K562 (cell line): ENCODE results near the gene EPHA4. TPM values are rescaled to one million over a fixed set of nuclear protein-coding genes. Genes with fewer than 3 reads are reported as not detected.

Experiments
- ATAC-seq: fragments of 200-7000 bp; cut with Tn5 transposase; 3 replicates; pipeline ENCODE4 v1.9.1; 2020; ENCODE audit warnings: moderate library complexity
- BruUV-seq: library from RNA; stranded (reverse); fragments of 400-500 nt; replicated peaks from 2 replicates; lab custom pipeline; 2021; lab: Mats Ljungman, UMichigan
- CTCF ChIA-PET: fragments of 300-600 bp; formaldehyde crosslinking; extraction: SDS; loops from one replicate; lab custom pipeline; 2021; ENCODE audit warnings: low intra/inter-chr PET ratio; lab: Yijun Ruan, JAX
- POLR2A ChIA-PET: fragments of 300-600, 350-650 bp; sonication (Branson Sonifier 250); formaldehyde crosslinking; extraction: SDS; loops from one replicate; lab custom pipeline; 2021; ENCODE audit warnings: antibody characterized with exemption, inconsistent platforms; lab: Yijun Ruan, JAX
- DNase-seq, 4 experiments: peaks; one replicate each; pipeline versions ENCODE4 v3.0.0 to v3.0.0-alpha.2; 2011 to 2018; ENCODE audit warnings: low spot score in 3 of 4, mixed read lengths in 3 of 4; ENCODE audit errors: extremely low read depth in 1 of 4
- FAIRE-seq: peaks from 2 replicates; lab custom pipeline; 2011; peaks lifted over from hg19 to GRCh38; lab: Jason Lieb, UNC
- H2AFZ ChIP-seq: 2 replicates; pipeline ENCODE4 v1.6.0; 2011; ENCODE audit warnings: low read depth, low read length, control low read depth, inconsistent platforms
- H3K27ac ChIP-seq: fragments of 200-600 bp; 3 replicates; pipeline ENCODE4 v1.8.0; 2011; ENCODE audit warnings: low read depth, mild to moderate bottlenecking, control low read depth, inconsistent platforms, low read length, moderate library complexity, mixed read lengths; ENCODE audit errors: extremely low read depth
- H3K27me3 ChIP-seq, 2 experiments: fragments of 300-600 bp in 1 of 2; 2 replicates in 1 of 2; 3 replicates in 1 of 2; pipeline versions ENCODE4 v1.6.0 to v1.8.0; 2011; ENCODE audit warnings: inconsistent platforms in 2 of 2, low read length in 2 of 2, mild to moderate bottlenecking in 1 of 2, mixed read lengths in 1 of 2, moderate library complexity in 1 of 2; ENCODE audit not compliant: control insufficient read depth in 2 of 2, insufficient read depth in 2 of 2
- H3K36me3 ChIP-seq: fragments of 300-600 bp; 3 replicates; pipeline ENCODE4 v1.8.0; 2011; ENCODE audit warnings: mild to moderate bottlenecking, low read length, inconsistent platforms; ENCODE audit not compliant: control insufficient read depth, insufficient read depth
- H3K4me1 ChIP-seq, 2 experiments: fragments of 200-600 bp in 1 of 2; replicated peaks in 1 of 2; 2 replicates in 1 of 2; 3 replicates in 1 of 2; pipeline versions ENCODE4 v1.5.1 to v1.8.0; 2011; ENCODE audit warnings: inconsistent platforms in 2 of 2, low read length in 2 of 2, mild to moderate bottlenecking in 1 of 2, mixed read lengths in 1 of 2, moderate library complexity in 1 of 2; ENCODE audit not compliant: control insufficient read depth in 2 of 2, insufficient read depth in 2 of 2
- H3K4me2 ChIP-seq: 2 replicates; pipeline ENCODE4 v1.6.1; 2011; ENCODE audit warnings: low read length, control low read depth, inconsistent platforms, mixed read lengths; ENCODE audit not compliant: insufficient read depth
- H3K4me3 ChIP-seq: fragments of 200-600 bp; sonication (generic), shearing (Covaris generic); 2 replicates; pipeline ENCODE4 v1.5.1; 2016; ENCODE audit warnings: control low read depth, inconsistent platforms
- H3K79me2 ChIP-seq: fragments of 200-600 bp; 3 replicates; pipeline ENCODE4 v1.8.0; 2011; ENCODE audit warnings: low read length, inconsistent platforms; ENCODE audit not compliant: control insufficient read depth, insufficient read depth
- H3K9ac ChIP-seq, 2 experiments: 2 replicates each; pipeline versions ENCODE4 v1.6.0 to v1.6.1; 2011; ENCODE audit warnings: low read depth in 2 of 2, low read length in 2 of 2, control low read depth in 1 of 2, inconsistent platforms in 1 of 2, mild to moderate bottlenecking in 1 of 2, mixed read lengths in 1 of 2; ENCODE audit not compliant: insufficient read depth in 1 of 2
- H3K9me1 ChIP-seq: one replicate; pipeline ENCODE4 v1.6.0; 2011; ENCODE audit warnings: inconsistent platforms, mild to moderate bottlenecking, low read length, moderate library complexity; ENCODE audit not compliant: control insufficient read depth, insufficient read depth
- H3K9me3 ChIP-seq: replicated peaks from 2 replicates; pipeline ENCODE4 v1.5.1; 2011; ENCODE audit warnings: low read depth, low read length, inconsistent platforms; ENCODE audit not compliant: control insufficient read depth, insufficient read depth
- H4K20me1 ChIP-seq: replicated peaks from 2 replicates; pipeline ENCODE4 v1.6.1; 2011; ENCODE audit warnings: low read length, inconsistent platforms, mixed read lengths; ENCODE audit not compliant: control insufficient read depth, insufficient read depth
- BCL6 ChIP-seq: fragments of 250-450 bp; sonication (Bioruptor Pico); IDR thresholded peaks from 2 replicates; pipeline ENCODE4 v1.4.0; 2020
- CBX3 ChIP-seq, 2 experiments: IDR thresholded peaks; 1 replicate in 1 of 2; 2 replicates in 1 of 2; pipeline ENCODE4 v1.6.1; 2012; ENCODE audit warnings: inconsistent platforms in 2 of 2, low read length in 2 of 2, borderline replicate concordance in 1 of 2, control low read depth in 1 of 2
- CEBPZ ChIP-seq: fragments of 150-350 bp; IDR thresholded peaks from 2 replicates; pipeline ENCODE4 v1.6.1; 2014; ENCODE audit warnings: low read depth, mild to moderate bottlenecking, low read length, borderline replicate concordance
- CGGBP1 ChIP-seq: fragments of 250-450 bp; sonication (Bioruptor Pico); IDR thresholded peaks from 2 replicates; pipeline ENCODE4 v1.9.0; 2021; ENCODE audit warnings: mild to moderate bottlenecking
- ILK ChIP-seq: fragments of 450-650 bp; IDR thresholded peaks from 2 replicates; pipeline ENCODE4 v1.6.1; 2016; ENCODE audit warnings: missing genetic modification characterization, low read depth, mild to moderate bottlenecking, missing compliant biosample characterization, moderate library complexity, borderline replicate concordance
- RBM17 ChIP-seq: fragments of 200-400 bp; formaldehyde crosslinking; IDR thresholded peaks from 2 replicates; pipeline ENCODE4 v1.6.1; 2017; ENCODE audit warnings: low read depth, mild to moderate bottlenecking, low read length, borderline replicate concordance
- RERE ChIP-seq: sonication (generic); formaldehyde crosslinking; IDR thresholded peaks from 2 replicates; pipeline ENCODE4 v1.8.0; 2023; ENCODE audit warnings: missing genetic modification reagents, mild to moderate bottlenecking, borderline replicate concordance
- SIN3A ChIP-seq, 2 experiments: fragments of 150-350 bp in 1 of 2; IDR thresholded peaks; 2 replicates each; pipeline ENCODE4 v1.6.1; 2011 to 2016; ENCODE audit warnings: borderline replicate concordance in 2 of 2, low read depth in 2 of 2, low read length in 2 of 2, mild to moderate bottlenecking in 2 of 2, moderate library complexity in 2 of 2; ENCODE audit not compliant: control insufficient read depth in 1 of 2
- TCF7 ChIP-seq: sonication (generic); IDR thresholded peaks from 2 replicates; pipeline ENCODE4 v1.6.1; 2016; ENCODE audit warnings: antibody characterized with exemption, borderline replicate concordance
- ZFPM2 ChIP-seq: fragments of 250-450 bp; sonication (Bioruptor Pico); IDR thresholded peaks from 2 replicates; pipeline ENCODE4 v1.5.1; 2022; ENCODE audit warnings: mild to moderate bottlenecking
- ZNF134 ChIP-seq: fragments of 250-450 bp; sonication (Bioruptor Pico); conservative IDR thresholded peaks from 2 replicates; pipeline ENCODE4 v1.4.0; 2020
- WGBS: fragments of 100-300 bp; shearing (Covaris generic); methylation state at CpG from one replicate; pipeline ENCODE4 v1.1.6; 2016; ENCODE audit warnings: low coverage, mixed read lengths; ENCODE audit not compliant: insufficient coverage; ENCODE audit errors: missing lambda C conversion rate; 5-methylcytosine and 5-hydroxymethylcytosine counted together
- in situ Hi-C: fragments of 300-500 bp; cut with MboI; formaldehyde crosslinking; loops from 4 replicates; pipeline ENCODE4 v1.15.0; 2018; ENCODE audit warnings: inconsistent platforms, mixed read lengths
- intact Hi-C: fragments of 100-400 bp; cut with micrococcal nuclease; formaldehyde crosslinking; loops from 2 replicates; pipeline ENCODE4 v1.14.2; 2022
- polyA plus RNA-seq, 8 experiments: library from polyadenylated mRNA; depleted of rRNA in 4 of 8; stranded (reverse) in 5 of 8; unstranded in 3 of 8; fragments of >200 nt; fragmentation: Nextera tagmentation in 2 of 8; fragmentation: Illumina TruSeq in 1 of 8; extraction: Ambion mirVana in 2 of 8; extraction: Trizol in 1 of 8; gene quantifications; 2 replicates each; pipeline versions ENCODE4 v1.2.1 to v1.2.3, GENCODE V29; 2011 to 2014; ENCODE audit warnings: inconsistent platforms in 1 of 8, missing spikeins in 1 of 8
- total RNA-seq, 7 experiments: library from RNA; depleted of rRNA in 6 of 7; stranded (reverse); fragments of >200 nt in 6 of 7; fragmentation: Illumina TruSeq in 2 of 7; extraction: Trizol in 2 of 7; gene quantifications; 2 replicates each; pipeline versions ENCODE4 v1.2.1 to v1.2.3, GENCODE V29; 2011 to 2021; ENCODE audit warnings: low replicate concordance in 1 of 7

The EPHA4 gene
- total and polyA plus RNA-seq, 9 of the 15 experiments (the other 6 are each of a cell fraction or from before 2014, with no cell fraction given): 0.07 to 0.09 (median 0.07) TPM; not detected in 6

DNA sequence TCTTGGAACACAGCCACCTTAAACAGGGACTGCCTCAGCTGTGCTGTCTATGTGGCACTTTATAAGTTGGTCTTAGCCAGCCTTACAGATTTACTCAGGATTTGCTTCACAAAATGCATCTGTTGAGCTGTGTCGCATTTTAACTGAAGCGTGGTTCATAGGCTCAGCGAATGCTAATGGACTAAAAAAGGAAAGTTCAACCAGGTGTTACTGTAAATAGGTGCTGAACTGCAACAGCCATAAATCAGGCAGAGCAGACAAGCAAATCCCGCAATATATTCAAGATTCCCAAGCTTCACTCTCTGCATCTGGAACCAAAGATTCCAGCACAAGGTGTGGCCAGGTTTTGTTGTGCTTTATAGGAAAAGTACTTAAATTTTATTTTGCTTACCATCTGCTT is 130.0 kb downstream of the EPHA4 start (continued):
- TF ChIP-seq ILK: no peak

- Histone ChIP-seq H3K4me2 (no peak overlapping the region), H3K27ac (no peak overlapping the region), H3K9me3 (no peaks in the 10 kb centered on the region), H3K79me2 (no peaks in the 10 kb centered on the region), H4K20me1 (no peaks in the 10 kb centered on the region), H2AFZ (no peak overlapping the region), H3K9me1 (no peaks in the 10 kb centered on the region), H3K36me3 (no peaks in the 10 kb centered on the region), H3K4me1 (no peaks in the 10 kb centered on the region), H3K27me3 (no peaks in the 10 kb centered on the region), H3K9ac (no peak overlapping the region), H3K4me3 (no peak overlapping the region)
- FAIRE-seq (no peak), DNase-seq (no peak), ATAC-seq (no peak)
- intact Hi-C loops: no loop called here
- ChIA-PET CTCF (no interaction called here), POLR2A (no interaction called here)
- BruUV-seq: no TSS peak
- in situ Hi-C loops: no loop called here
- 0% methylated on average over 11 of the region's 11 CpGs for WGBS
- no peak for TF ChIP-seq BCL6 (CRISPR knock-in tag)
- TF ChIP-seq RERE (CRISPR knock-in tag): no peak
- no peak for TF ChIP-seq ZNF134 (CRISPR knock-in tag)
- TF ChIP-seq CGGBP1 (CRISPR knock-in tag): no peak
- TF ChIP-seq RBM17: no peak
- TF ChIP-seq ZFPM2: no peak
- no peak for TF ChIP-seq TCF7
- TF ChIP-seq CEBPZ: no peak
- no peak for TF ChIP-seq CBX3 (IDR thresholded peaks at IDR 0.05; ENCODE audit: borderline replicate concordance in 1 of 2, low read length in 2 of 2)
- TF ChIP-seq SIN3A (IDR thresholded peaks at IDR 0.05; ENCODE audit: borderline replicate concordance in 2 of 2, control insufficient read depth in 1 of 2, low read depth in 2 of 2, low read length in 2 of 2): no peak
Measured at GRCh38 chr2:221439761-221440479, 132.2 kb downstream of the EPHA4 start.
